Thymus (tissue), 11 donors: ENCODE data around the gene ATXN10. TPM values are rescaled to one million over a fixed set of nuclear protein-coding genes. Genes with fewer than 3 reads are reported as not detected.

Experiments
- DNase-seq, 9 donors: peaks; one replicate each; pipeline ENCODE4 v3.0.0-alpha.2; 2013; ENCODE audit warnings: low spot score in 9 of 9, low read depth in 6 of 9, missing footprints in 1 of 9
- H3K27ac ChIP-seq, 2 donors: one replicate each; pipeline ENCODE4 v1.5.1; 2013; ENCODE audit warnings: control low read depth in 1 of 2, low read depth in 1 of 2, low read length in 1 of 2, mild to moderate bottlenecking in 1 of 2, moderate library complexity in 1 of 2
- H3K27me3 ChIP-seq, 2 donors: one replicate each; pipeline ENCODE4 v1.5.1; 2013; ENCODE audit warnings: low read length in 1 of 2; ENCODE audit not compliant: control insufficient read depth in 2 of 2, insufficient read depth in 1 of 2
- H3K36me3 ChIP-seq, 2 donors: one replicate each; pipeline ENCODE4 v1.5.1; 2013; ENCODE audit warnings: low read length in 1 of 2, mild to moderate bottlenecking in 1 of 2, moderate library complexity in 1 of 2; ENCODE audit not compliant: control insufficient read depth in 2 of 2, insufficient read depth in 2 of 2
- H3K4me1 ChIP-seq, 2 donors: one replicate each; pipeline ENCODE4 v1.5.1; 2013; ENCODE audit warnings: low read length in 2 of 2; ENCODE audit not compliant: control insufficient read depth in 2 of 2, insufficient read depth in 2 of 2
- H3K4me3 ChIP-seq, 2 donors: one replicate each; pipeline ENCODE4 v1.5.1; 2013; ENCODE audit warnings: low read length in 2 of 2, control low read depth in 1 of 2, mild to moderate bottlenecking in 1 of 2
- H3K9me3 ChIP-seq, 2 donors: one replicate each; pipeline ENCODE4 v1.5.1; 2013; ENCODE audit warnings: low read length in 1 of 2, mild to moderate bottlenecking in 1 of 2; ENCODE audit not compliant: control insufficient read depth in 2 of 2, insufficient read depth in 1 of 2
- WGBS: extraction: QIAGEN DNeasy Blood & Tissue Kit; methylation state at CpG from one replicate; pipeline ENCODE4 v1.1.7; 2013; 5-methylcytosine and 5-hydroxymethylcytosine counted together
- polyA plus RNA-seq: library from polyadenylated mRNA; stranded (reverse); fragments of 200-250 nt; gene quantifications from one replicate; pipeline ENCODE4 v1.2.3, GENCODE V29; 2013
- total RNA-seq: library from RNA; stranded (reverse); fragments of 120-200 nt; gene quantifications from one replicate; pipeline ENCODE4 v1.2.4, GENCODE V29; 2013
- donor health status: healthy.

The ATXN10 gene
- total and polyA plus RNA-seq, 2 donors, result 86.7 to 111 TPM

DNA sequence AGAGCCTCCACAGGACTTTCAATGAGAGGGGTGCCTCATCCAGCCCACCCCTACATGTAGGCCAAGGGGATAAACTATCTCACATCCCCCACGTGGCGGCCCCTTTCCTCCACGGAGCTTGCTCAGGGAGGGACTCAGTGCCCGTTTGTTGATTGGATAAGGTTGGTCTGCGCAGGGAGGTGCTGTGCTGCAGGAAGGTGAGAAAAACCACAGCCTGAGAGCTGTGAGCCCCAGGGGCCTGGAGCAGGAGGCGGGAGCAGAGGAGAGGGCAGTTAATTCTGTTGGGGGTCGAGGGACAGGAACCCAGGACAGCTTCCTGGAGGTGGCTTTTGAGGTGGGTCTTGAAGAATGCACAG is 31.9 kb upstream of the ATXN10 start:
- no peak for DNase-seq

DNA sequence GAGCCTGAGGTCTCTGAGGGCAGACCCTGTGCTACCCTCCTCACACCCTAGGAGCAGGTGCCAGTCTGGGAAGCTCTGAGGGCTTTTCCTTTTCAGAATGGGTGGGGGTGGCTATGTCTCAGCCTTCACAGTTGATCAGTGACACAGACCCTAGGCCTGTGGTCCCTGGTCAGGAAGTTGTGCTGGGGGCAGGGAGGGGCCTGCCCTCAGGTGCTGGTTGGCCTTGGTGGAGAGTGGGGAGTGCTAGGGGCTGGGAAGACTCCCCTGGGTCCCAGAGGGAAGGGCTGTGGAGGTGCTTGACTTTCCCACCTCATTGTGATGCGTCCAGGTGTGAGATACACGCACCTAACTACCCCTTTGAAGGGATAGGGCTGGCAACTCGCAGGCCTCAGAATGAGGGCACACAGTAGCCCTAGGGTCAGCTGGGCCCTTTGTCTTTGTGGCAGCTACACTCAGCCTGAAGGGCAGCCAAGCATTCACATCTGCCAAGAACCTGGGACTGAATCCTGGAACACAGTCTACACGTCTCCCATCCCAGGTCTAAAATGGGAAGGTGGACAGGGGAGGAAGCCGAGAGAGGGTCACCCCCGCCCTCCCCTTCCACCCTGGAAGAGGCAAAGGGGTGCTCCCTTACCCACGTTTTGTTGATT is 31.2 kb upstream of the ATXN10 start:
- H3K27ac ChIP-seq, result no peak overlapping the region
- H3K4me3 ChIP-seq, result no peak overlapping the region
- no peaks in the 10 kb centered on the region for H3K36me3 ChIP-seq
- no peak for DNase-seq
- H3K27me3 ChIP-seq, result peaks cover 4 to 29% of the 10 kb centered on the region in 2 donors
- H3K9me3 ChIP-seq, result no peaks in the 10 kb centered on the region
- peaks cover 0 to 16% of the 10 kb centered on the region in 2 donors for H3K4me1 ChIP-seq
- 71% methylated on average over 7 of the region's 7 CpGs for WGBS

More for the DNA sequence above, 31.9 kb upstream of the ATXN10 start:
- 11% methylated on average over 7 of the region's 7 CpGs for WGBS
- Histone ChIP-seq H3K36me3 (no peaks in the 10 kb centered on the region), H3K27ac (no peak overlapping the region), H3K27me3 (peaks cover 0 to 23% of the 10 kb centered on the region in 2 donors), H3K4me3 (no peak overlapping the region), H3K9me3 (no peaks in the 10 kb centered on the region), H3K4me1 (peaks cover 0 to 12% of the 10 kb centered on the region in 2 donors)

DNA sequence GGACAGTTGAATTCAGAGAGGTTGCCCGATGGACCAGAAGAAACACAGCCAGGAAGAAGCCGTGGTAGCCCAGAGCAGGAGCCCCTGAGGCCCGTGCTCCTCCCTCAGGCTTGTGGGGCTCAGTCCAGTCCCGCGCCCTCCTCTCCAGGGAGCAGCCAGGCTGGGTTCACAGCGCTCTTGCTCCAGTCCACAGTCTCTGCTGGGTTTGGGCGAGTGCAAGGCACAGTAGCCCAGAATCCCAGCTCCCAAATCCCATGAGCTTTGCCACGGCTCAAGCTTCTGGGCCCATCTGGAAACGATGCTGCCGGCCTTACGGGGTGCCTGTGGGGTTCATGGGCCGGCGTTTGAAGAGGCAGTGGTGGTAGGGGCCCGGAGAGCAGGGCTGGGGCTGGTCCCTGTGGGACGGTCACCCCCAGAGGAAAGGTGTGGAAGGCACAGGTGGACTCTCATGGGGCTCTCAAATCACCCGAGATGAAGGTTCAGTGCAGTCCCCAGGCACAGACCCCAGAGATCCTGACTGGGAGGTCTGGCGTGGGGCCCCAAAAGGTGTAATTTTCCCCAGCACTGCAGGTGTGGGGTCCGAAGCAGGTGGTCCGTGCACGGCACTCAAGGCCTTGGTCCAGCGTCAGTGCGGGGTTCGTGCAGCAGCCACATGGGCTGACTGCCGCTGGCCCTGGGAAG is 30.6 kb upstream of the ATXN10 start:
- Histone ChIP-seq H3K36me3 (no peaks in the 10 kb centered on the region), H3K4me1 (peaks cover 0 to 21% of the 10 kb centered on the region in 2 donors), H3K4me3 (no peak overlapping the region), H3K9me3 (no peaks in the 10 kb centered on the region), H3K27me3 (peaks cover 6 to 34% of the 10 kb centered on the region in 2 donors), H3K27ac (no peak overlapping the region)
- DNase-seq, result no peak
- WGBS, result 98% methylated on average over 24 of the region's 24 CpGs

DNA sequence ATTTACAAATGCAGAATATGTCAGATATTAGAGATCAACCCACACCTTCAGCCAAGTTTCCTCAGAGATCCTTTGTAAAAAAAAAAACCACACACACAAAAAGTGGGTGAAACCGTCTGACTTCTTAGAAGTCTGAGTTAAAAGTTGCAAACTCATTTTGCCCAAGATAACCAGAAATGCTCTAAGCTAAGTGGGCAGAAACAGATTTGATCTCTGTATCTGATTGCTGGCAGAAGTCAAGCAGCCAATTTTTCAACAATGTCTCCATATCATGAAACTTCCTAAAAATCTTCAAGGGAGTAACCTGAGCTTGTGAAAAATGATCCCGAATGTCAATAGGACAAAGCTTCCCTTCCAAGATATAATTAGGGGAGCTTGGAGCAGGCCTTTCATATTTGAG is 28.6 kb upstream of the ATXN10 start:
- peaks cover 7 to 41% of the 10 kb centered on the region in 2 donors for H3K27me3 ChIP-seq

DNA sequence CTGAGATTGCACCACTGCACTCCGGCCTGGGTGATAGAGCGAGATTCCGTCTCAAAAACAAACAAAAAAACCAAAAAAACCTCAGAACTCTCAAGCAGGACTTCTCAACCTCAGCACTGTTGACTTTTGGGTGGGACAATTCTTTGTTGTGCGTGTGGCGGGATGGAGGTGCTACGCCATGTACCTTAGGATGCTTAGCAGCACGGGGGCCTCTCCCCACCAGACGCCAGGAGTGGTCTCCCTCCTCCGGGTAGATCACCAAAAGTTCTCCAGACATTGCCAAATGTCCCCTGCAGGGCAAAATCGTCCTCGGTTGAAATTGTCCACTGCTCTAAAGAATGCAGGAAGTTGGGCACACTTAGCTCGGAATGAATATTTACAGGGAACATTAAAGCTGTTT is 26.9 kb upstream of the ATXN10 start:
- WGBS, result 93% methylated on average over 12 of the region's 12 CpGs
- Histone ChIP-seq H3K36me3 (no peaks in the 10 kb centered on the region), H3K4me1 (peaks cover 0 to 15% of the 10 kb centered on the region in 2 donors), H3K27ac (no peak overlapping the region), H3K9me3 (no peaks in the 10 kb centered on the region), H3K27me3 (peaks cover 7 to 37% of the 10 kb centered on the region in 2 donors), H3K4me3 (no peak overlapping the region)
- no peak for DNase-seq

More for the DNA sequence above, 28.6 kb upstream of the ATXN10 start:
- H3K27ac ChIP-seq, result no peak overlapping the region
- H3K4me3 ChIP-seq, result no peak overlapping the region
- WGBS, result 4% methylated on average over 2 of the region's 2 CpGs
- no peaks in the 10 kb centered on the region for H3K36me3 ChIP-seq
- DNase-seq, result no peak
- H3K9me3 ChIP-seq, result no peaks in the 10 kb centered on the region
- H3K4me1 ChIP-seq, result peaks cover 0 to 21% of the 10 kb centered on the region in 2 donors

DNA sequence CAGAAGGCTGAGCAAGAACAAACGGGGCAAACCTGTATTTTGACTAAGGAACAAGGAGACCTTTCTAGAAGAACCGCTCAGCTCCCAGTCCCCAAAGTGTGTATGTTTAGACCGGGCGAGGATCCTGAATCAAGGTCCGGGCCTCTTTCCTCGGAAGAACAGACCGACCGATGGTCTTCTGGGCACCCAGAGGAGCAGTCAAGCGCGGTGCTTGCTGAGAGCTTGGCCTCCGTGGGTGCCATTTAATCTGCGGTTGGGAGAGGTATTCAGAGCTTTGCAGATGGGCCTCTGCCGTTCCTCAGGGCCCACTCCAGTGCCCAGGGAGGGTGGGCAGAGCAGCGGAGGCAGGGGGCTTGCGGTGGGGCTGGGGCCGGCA is 26.5 kb upstream of the ATXN10 start:
- Histone ChIP-seq H3K27ac (no peak overlapping the region), H3K4me1 (peaks cover 0 to 11% of the 10 kb centered on the region in 2 donors), H3K27me3 (peaks cover 7 to 33% of the 10 kb centered on the region in 2 donors), H3K4me3 (no peak overlapping the region), H3K36me3 (no peaks in the 10 kb centered on the region), H3K9me3 (no peaks in the 10 kb centered on the region)
- DNase-seq, result no peak
- WGBS, result 41% methylated on average over 16 of the region's 16 CpGs

DNA sequence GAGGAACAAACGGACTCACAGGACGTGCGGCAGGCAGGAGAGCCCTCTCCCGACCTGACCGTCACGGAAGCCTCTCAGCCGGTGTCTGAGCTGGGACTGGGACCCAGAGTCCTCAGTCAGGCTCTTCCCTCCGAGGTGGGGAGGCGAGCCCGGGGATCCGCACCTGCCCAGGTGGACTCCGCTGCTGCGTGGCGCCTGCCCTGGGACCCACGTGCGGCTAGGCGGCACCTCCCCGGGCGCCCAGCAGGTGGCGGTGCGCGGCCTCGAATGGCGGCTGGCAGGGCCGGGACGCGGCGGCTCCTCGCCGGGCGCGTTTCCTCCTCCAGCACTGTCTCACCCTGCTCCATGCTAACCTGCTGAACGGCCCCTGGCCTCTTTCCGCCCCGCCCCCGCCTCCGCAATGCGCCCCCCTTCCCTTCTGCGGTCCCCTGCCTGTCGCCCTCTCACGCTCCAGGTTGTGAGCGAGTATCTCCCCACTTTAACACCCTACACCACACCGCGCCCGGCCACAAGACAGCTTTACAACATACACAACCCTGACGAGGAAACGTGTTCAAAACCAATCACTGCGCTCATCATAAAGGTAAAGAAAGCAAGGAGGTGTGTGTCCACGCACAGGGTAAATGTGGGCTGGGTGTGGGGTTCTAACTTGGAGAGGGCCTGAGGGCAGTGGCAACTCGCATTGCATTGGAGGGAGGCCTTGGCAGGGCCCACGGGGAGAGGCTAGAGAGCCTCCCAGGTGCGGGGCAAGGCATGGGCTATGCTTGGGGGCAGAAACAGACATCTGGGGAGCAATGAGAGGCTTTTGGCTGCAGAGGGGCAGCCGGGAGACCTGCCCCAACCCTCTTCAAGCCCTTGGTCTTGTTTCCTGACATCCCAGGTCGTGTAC is 25.9 kb upstream of the ATXN10 start:
- no peak overlapping the region for H3K27ac ChIP-seq
- H3K9me3 ChIP-seq, result no peaks in the 10 kb centered on the region
- WGBS, result 20% methylated on average over 54 of the region's 54 CpGs
- H3K4me3 ChIP-seq, result no peak overlapping the region
- no peaks in the 10 kb centered on the region for H3K36me3 ChIP-seq
- peaks cover 7 to 32% of the 10 kb centered on the region in 2 donors for H3K27me3 ChIP-seq
- H3K4me1 ChIP-seq, result peaks cover 0 to 9% of the 10 kb centered on the region in 2 donors
- DNase-seq, result peak in 8 of 9 donors; percentile 27 to 79 (median 54)

DNA sequence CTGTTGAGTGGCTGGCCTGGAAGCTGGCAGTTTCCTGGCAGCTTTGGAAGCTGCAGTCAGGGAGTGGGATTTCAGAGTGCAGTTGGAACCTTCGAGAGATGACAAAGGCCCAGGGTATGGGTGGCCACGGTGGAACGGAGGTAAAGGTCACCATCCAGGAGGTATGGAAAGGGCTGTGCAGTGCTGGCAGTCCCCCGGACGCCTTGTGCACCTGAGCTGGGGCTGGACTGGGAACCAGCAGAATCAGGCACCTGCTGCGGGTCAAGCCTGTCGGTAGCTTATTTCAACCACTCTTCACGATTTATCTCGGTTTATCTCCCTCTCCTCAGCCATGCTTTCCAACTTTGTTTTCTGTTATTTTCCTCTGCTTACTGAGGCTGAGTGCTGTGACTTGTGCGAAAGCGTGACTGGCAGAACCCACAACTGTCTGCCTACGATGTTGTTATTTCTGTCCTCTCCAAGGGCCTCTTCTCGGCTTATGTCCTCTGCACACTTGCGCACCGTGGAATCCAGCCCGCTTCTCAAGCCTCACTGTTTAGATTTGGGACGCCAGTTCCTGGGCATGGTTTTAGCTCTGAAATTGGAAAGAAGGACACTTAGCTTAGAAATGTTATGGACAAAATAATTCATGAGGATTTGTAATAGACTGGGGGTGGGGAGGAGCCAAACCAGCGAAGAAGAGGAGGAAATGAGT is 24.0 kb upstream of the ATXN10 start:
- Histone ChIP-seq H3K4me1 (peaks cover 0 to 9% of the 10 kb centered on the region in 2 donors), H3K9me3 (no peaks in the 10 kb centered on the region), H3K36me3 (no peaks in the 10 kb centered on the region), H3K27ac (no peak overlapping the region), H3K4me3 (no peak overlapping the region), H3K27me3 (peaks cover 7 to 29% of the 10 kb centered on the region in 2 donors)
- no peak for DNase-seq
- 87% methylated on average over 18 of the region's 18 CpGs for WGBS
